ENCODE data around the gene SENP8.
A peak's percentile ranks its signal among the peaks of the same experiment; 100 is the strongest.

Gene SENP8

GRCh38 chr15:72116731-72117485, 1.3 kb upstream of the SENP8 start:
- peak in 2 of 3 experiments; percentile 58 to 66 for DNase-seq

GRCh38 chr15:72117486-72118016, 652 bp upstream of the SENP8 start:
- DNase-seq, result no peak

GRCh38 chr15:72124218-72124617, 6.0 kb downstream of the SENP8 start:
- DNase-seq, result no peak

GRCh38 chr15:72127724-72128322, 9.6 kb downstream of the SENP8 start:
- DNase-seq, result no peak

GRCh38 chr15:72128359-72128758, 10.2 kb downstream of the SENP8 start:
- DNase-seq, result no peak

GRCh38 chr15:72130272-72130671, 12.1 kb downstream of the SENP8 start:
- no peak for DNase-seq

GRCh38 chr15:72131922-72132321, 13.7 kb downstream of the SENP8 start:
- no peak for DNase-seq

GRCh38 chr15:72133211-72133610, 15.0 kb downstream of the SENP8 start:
- DNase-seq, result peak in 1 of 3 experiments; percentile 10

- DNase-seq, result peak; percentile 50 to 92 (median 64)
These were observed 17.5 kb downstream of the SENP8 start for GRCh38 chr15:72135719-72136118.

- DNase-seq, result peak; percentile 71 to 94 (median 78)
These were observed 18.2 kb downstream of the SENP8 start for GRCh38 chr15:72136170-72137051.

GRCh38 chr15:72139667-72140066, 21.5 kb downstream of the SENP8 start:
- no peak for DNase-seq

- DNase-seq, result no peak
These were observed 21.9 kb downstream of the SENP8 start for GRCh38 chr15:72140088-72140487.

- no peak for DNase-seq
These were observed 23.2 kb downstream of the SENP8 start for GRCh38 chr15:72141171-72142084.

GRCh38 chr15:72146221-72146620, 28.0 kb downstream of the SENP8 start:
- no peak for DNase-seq

GRCh38 chr15:72146934-72147333, 28.7 kb downstream of the SENP8 start:
- DNase-seq, result no peak

- DNase-seq, result no peak
These were observed 29.2 kb downstream of the SENP8 start for GRCh38 chr15:72147418-72147817.

GRCh38 chr15:72153269-72154000, 35.2 kb downstream of the SENP8 start:
- DNase-seq, result no peak

- DNase-seq, result no peak
These were observed 36.1 kb downstream of the SENP8 start for GRCh38 chr15:72154316-72154715.

GRCh38 chr15:72155003-72155621, 36.9 kb downstream of the SENP8 start:
- peak; percentile 78 to 89 (median 85) for DNase-seq

- peak; percentile 86 to 96 (median 87) for DNase-seq
These were observed 37.7 kb downstream of the SENP8 start for GRCh38 chr15:72155635-72156616.

Data from NCI-H1417 (cell line).